HG02870 (cell line): ENCODE measurements around the gene CACTIN.

Experiments
- ATAC-seq: cut with Tn5 transposase; IDR thresholded peaks from one replicate; pipeline ENCODE4 v1.9.1; 2021; ENCODE audit warnings: mild to moderate bottlenecking, moderate library complexity; ENCODE audit not compliant: unreplicated experiment

The CACTIN gene

GRCh38 chr19:3646336-3647092 lies 19.9 kb upstream of the CACTIN start:
- no peak for ATAC-seq

- no peak for ATAC-seq
These were observed 19.1 kb upstream of the CACTIN start for GRCh38 chr19:3645726-3646125.

- ATAC-seq: no peak
These were observed 18.4 kb upstream of the CACTIN start for GRCh38 chr19:3645067-3645396.

- no peak for ATAC-seq
These were observed 17.9 kb upstream of the CACTIN start for GRCh38 chr19:3644351-3645066.

GRCh38 chr19:3643674-3644313 lies 17.2 kb upstream of the CACTIN start:
- no peak for ATAC-seq

DNA sequence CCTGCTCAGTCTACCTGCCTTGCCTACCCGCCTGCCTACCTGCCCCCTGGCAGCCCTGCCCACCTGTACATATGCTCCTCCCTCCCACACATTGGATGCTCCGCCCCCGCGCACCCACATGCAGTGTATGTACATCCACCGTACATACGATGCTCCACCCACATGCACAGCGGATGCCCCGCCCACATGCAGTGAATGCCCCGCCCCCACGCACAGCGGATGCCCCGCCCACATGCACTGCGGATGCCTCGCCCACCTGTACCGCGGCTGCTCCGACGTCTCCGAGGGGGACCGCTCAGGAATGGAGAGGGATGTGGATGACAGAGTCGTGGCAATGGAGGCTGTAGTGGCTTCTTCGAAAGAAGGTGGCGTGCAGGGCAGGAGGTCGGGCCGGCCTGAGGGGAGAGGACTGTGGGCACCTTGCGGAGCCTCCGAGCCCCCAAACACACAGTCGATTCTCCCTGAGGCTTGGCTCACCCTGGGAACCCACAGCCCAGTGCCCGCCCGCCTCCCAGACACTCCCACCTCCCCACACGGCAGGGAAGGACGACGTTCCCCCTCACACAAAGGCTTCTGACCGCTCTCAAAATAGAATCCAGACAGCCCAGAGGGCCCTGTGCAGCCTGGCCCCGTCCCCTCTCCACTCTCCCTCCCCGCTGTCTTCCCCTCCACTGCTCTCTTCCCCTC lies 16.5 kb upstream of the CACTIN start:
- no peak for ATAC-seq

DNA sequence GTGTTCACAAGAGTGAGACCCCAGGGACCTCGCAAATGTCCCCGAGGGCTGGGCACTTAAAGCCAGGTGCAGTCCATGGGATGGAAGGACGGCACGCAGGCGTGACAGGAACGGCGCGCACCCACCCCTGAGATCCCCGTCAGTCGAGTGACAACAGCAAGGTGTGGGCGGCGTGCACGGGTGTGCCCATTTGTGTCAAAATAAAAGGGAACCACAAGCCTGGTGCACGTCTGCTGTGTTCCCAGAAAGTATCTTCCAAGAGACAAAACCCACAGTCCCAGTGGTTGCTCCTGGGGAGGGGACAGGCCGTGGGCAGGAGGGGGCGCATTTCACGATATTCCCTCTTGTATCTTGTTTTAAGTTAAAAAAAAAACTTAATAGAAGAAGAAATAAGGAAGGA lies 15.7 kb upstream of the CACTIN start:
- no peak for ATAC-seq

DNA sequence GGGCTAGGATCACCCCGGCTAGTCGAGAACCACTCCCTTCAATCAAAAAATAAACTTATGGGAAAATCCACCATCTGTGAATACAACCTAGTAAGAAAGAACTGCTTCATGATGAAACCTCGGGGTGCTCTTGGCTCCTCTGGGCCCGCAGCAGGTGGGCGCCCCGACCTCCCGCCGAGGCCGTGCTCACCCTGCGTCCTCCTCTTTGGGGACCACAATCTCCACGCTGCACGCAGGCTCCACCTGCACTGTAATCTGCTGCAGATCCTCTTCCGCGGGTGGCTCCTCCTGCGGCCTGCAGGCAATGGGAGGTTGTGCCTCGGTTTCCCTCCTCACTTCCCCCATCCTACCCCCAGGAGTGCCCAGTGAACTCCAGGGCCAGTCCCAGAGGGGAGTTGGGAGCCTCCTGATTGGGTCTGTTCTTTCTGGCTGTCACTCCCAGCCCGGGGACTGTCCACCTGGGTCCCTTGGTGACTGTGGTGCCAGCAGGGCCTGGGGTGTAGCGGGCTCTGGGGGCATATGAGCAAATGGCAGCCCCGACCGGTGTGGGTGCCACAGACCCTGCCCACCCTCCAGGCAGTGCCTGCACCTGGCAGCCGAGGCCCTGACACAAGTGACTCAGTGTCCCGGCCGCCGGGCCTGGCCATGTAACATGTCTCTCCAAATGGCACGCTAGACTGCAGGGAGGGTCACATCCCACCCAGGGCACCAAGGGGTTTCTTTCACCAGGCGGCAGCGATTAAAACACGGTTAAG lies 15.1 kb upstream of the CACTIN start:
- no peak for ATAC-seq

- no peak for ATAC-seq
These were observed 12.9 kb upstream of the CACTIN start for GRCh38 chr19:3639479-3639878.

- ATAC-seq: no peak
These were observed 11.9 kb upstream of the CACTIN start for GRCh38 chr19:3638208-3639193.

DNA sequence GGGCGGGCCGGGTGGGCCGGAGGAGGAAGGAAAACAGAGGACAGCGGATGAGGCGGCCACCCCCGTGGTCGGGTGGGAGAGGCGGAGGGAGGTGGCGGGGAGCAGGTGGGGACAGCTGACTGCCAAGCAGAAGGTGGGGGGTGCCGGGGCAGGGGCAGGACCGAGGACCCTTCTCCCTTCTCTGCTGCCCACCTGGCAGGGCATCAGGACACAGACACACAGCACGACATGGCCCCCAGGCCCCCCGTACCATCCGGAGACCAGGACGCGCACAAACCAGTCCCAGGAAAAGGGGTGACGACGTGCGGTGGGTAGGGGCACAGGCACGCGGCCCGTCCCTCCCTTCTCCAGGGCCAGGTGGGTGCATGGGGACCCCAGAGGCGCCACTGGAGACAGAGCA lies 11.0 kb upstream of the CACTIN start:
- no peak for ATAC-seq

- no peak for ATAC-seq
These were observed 10.4 kb upstream of the CACTIN start for GRCh38 chr19:3636962-3637361.

DNA sequence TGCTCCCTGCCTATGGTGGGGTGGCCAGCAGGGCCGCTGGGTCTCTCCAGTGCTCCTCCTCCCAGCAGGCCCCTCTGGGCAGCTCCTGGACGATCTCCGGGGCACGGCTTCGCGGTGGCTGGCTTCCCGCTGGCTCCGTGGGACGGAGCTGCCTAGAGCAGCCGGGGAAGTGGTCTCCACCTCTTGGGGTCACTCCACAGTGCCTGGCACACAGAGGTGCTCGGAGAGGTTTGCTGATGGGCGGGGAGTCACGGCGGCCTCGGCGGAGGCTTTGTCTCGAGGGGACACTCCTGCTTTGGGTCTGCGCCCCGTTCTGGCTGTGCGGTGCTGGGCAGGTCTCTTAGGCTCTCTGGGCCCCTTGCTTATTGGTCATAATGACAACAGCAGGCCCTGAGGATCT lies 9.9 kb upstream of the CACTIN start:
- no peak for ATAC-seq

DNA sequence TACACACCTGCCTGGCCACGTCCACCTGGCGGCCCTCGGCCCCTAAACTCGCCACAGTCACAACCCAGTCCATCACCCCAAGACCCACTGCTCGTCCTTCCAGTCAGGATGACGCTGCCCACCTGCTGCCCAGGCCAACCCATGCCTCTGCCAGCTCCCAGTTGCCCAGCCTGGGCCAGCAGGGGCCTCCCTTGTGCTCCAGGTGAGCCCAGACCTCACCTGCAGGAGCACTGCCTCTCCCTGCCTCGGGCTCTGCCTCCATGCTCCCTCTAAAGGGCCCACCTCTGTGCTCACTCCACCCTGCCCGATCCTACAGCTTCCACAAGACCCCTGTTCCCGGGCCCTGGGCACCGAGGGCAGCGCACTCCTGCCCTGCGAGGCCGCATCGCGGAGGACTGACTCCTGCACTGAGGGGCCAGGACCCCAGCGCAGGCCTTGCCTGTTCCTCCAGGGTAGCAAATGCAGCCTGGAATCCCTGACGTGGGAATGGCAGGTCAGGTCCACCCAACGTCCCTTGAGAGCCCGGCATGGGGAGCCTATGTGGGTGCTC lies 8.0 kb upstream of the CACTIN start:
- no peak for ATAC-seq

DNA sequence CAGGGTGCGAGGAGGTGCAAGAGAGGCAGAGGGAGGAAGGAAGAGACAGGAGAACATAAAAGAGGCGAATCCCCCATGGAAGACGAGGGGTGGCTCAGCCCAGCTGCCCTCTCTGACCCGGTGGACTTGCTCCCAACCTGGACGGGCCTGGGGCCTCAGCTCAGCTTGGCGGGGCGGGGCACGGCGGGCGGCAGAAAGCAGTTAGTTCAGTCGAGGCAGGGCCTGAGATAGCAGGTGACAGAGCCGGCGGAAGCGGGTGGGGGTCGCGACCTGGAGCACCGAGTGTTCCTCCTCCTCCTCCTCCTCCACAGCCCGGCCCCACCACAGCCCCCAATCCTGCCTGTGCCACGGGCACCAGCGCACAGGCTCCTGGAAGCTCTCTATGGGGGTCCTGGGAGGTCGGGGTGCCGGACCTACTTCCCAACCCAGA lies 7.0 kb upstream of the CACTIN start:
- ATAC-seq: no peak

GRCh38 chr19:3632739-3633558 lies 6.4 kb upstream of the CACTIN start:
- ATAC-seq: no peak

DNA sequence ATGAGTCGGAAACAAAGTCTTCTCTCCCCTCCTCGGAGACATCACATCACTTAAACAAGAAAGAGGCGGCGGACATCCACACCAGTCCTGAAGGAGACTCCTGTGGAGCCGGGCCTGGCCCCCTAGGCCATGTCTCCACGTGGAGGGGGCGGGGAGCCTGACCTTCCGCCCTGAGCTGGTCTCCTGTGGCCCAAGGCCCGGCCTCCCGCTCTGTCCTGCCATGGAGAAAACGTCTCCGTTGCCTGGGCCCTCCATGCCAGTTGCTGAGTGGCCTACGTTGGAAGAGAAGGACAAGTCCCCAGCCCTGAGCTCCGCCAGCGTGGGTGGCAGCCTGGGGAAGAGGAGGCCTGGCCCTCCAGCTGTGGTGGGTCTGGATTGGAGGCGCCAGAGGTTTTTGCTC lies 5.5 kb upstream of the CACTIN start:
- no peak for ATAC-seq

DNA sequence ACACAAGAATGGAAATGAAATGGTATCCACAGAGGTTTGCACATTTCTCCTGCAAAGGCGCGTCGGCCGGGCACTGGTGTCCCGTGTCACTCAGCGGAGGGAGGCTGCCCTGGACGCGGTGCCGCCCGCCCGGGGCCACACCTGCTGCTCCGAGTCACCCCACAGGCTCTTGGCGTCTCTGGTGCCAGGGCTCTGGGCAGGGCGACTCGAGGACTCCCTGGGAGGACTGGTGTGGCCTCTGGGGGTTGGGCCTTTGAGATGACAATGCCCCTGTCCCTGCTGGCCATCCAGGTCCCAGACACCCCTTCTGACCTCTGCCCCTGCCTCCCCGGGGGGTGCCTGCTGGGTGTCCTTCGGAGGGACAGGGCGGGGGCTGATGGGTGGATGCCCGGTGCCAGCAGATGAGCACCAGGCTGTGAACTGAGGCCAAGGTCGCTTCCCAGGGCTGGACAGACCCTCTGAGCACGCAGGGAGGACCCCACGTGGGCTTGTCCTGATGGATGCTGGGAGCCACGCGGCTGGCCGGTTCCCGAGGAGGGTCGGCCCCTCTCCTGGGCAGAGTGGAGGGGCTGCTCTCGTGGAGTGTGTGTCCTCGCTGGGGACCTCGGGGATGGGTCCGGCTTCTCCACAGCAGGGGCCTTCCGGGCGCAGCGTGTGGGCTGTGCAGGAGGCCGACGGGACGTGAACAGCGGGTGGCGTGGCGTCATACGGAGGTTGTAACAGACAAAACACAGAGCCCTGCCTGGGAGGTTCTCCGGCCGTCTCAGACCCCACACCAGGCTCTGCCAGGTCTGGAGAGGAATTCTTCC lies 4.7 kb upstream of the CACTIN start:
- no peak for ATAC-seq
